Astrocyte (in vitro differentiated cells and primary cell): ENCODE results near the gene RNF217.

Experiments
- CTCF ChIP-seq: IDR thresholded peaks from 2 replicates; pipeline ENCODE4 v1.5.1; 2011; ENCODE audit warnings: low read depth, mild to moderate bottlenecking, inconsistent platforms, low read length, moderate library complexity; ENCODE audit not compliant: insufficient read depth
- EZH2 ChIP-seq: IDR thresholded peaks from 2 replicates; pipeline ENCODE4 v1.6.1; 2012; ENCODE audit warnings: mild to moderate bottlenecking, low read length, inconsistent platforms; ENCODE audit not compliant: insufficient read depth

DNA sequence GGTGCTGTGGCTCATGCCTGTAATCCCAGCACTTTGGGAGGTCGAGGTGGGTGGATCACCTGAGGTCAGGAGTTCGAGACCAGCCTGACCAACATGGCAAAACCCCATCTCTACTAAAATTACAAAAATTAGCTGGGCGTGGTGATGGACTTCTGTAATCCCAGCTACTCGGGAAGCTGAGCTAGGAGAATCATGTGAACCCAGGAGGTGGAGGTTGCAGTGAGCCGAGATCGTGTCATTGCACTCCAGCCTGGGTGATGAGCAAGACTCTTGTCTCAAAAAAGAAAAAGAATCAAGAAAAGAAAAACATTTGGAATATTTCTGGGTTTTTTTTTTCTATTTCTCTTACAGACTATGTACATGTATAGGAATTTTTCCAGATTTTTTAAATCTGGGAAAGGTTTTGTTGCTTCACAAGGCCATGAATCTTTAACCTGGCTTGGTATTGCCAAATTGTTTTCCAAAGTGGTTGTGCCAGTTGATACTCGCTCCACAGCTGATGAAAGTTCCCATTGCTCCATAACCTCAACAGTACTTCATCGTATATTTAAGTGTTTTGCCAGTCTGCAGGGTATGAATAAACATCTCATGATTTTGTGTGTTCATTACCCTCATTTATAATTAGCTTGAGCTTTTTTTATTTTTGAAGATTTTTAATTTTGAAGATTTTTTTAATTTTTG, 33.5 kb downstream of the RNF217 start:
- TF ChIP-seq CTCF (no peak), EZH2 (no peak)
